A549 (cell line): ENCODE measurements around the gene MGRN1. TPM values are rescaled to one million over a fixed set of nuclear protein-coding genes. Genes with fewer than 3 reads are reported as not detected.
A peak's percentile ranks its signal among the peaks of the same experiment; 100 is the strongest.

Source experiments
- BCL3 ChIP-seq: fragments of >200 bp; sonication (Bioruptor Twin); formaldehyde crosslinking; IDR thresholded peaks from 3 replicates; pipeline ENCODE4 v1.6.1; 2016
- CHD2 ChIP-seq: fragments of 150-350 bp; IDR thresholded peaks from 2 replicates; pipeline ENCODE4 v1.6.1; 2014; ENCODE audit warnings: low read length; ENCODE audit not compliant: partially characterized antibody
- FOSL2 ChIP-seq, 2 experiments: fragments of 450-650 bp in 1 of 2; fragments of >200 bp in 1 of 2; sonication (Bioruptor Twin) in 1 of 2; formaldehyde crosslinking; IDR thresholded peaks; 2 replicates each; pipeline versions ENCODE4 v1.5.0 to v1.6.1; 2016 to 2020; ENCODE audit warnings: mild to moderate bottlenecking in 1 of 2, moderate library complexity in 1 of 2
- GATA3 ChIP-seq: IDR thresholded peaks from 2 replicates; pipeline ENCODE4 v1.6.1; 2012; ENCODE audit warnings: borderline replicate concordance
- HMGXB4 ChIP-seq: fragments of 250-450 bp; sonication (Bioruptor Pico); IDR thresholded peaks from 2 replicates; pipeline ENCODE4 v1.5.0; 2021; ENCODE audit warnings: mild to moderate bottlenecking, moderate library complexity, borderline replicate concordance
- JUN ChIP-seq, 2 experiments: fragments of >200 bp; sonication (Bioruptor Twin); formaldehyde crosslinking; IDR thresholded peaks; 2 replicates in 1 of 2; 3 replicates in 1 of 2; pipeline ENCODE4 v1.6.1; 2016 to 2017
- JUNB ChIP-seq: fragments of >200 bp; sonication (Bioruptor Twin); formaldehyde crosslinking; IDR thresholded peaks from 2 replicates; pipeline ENCODE4 v1.6.1; 2016
- KDM1A ChIP-seq: fragments of 200-600 bp; sonication (generic); IDR thresholded peaks from 2 replicates; pipeline ENCODE4 v1.6.1; 2016; ENCODE audit warnings: low read depth, mild to moderate bottlenecking
- MAFK ChIP-seq: fragments of 450-650 bp; IDR thresholded peaks from 2 replicates; pipeline ENCODE4 v1.6.1; 2014; ENCODE audit not compliant: partially characterized antibody
- MAZ ChIP-seq: fragments of 150-350 bp; IDR thresholded peaks from 2 replicates; pipeline ENCODE4 v1.6.1; 2014; ENCODE audit warnings: antibody characterized with exemption, low read depth, low read length, borderline replicate concordance
- PBX3 ChIP-seq: IDR thresholded peaks from 2 replicates; pipeline ENCODE4 v1.6.1; 2012
- POLR2AphosphoS2 ChIP-seq: conservative IDR thresholded peaks from 2 replicates; pipeline ENCODE4 v1.6.1; 2012; ENCODE audit warnings: low read length, improper control_type of control experiment, inconsistent platforms
- RAD21 ChIP-seq, 2 experiments: fragments of >200 bp in 1 of 2; sonication (Bioruptor Twin) in 1 of 2; formaldehyde crosslinking in 1 of 2; IDR thresholded peaks in 1 of 2; conservative IDR thresholded peaks in 1 of 2; 2 replicates in 1 of 2; 3 replicates in 1 of 2; pipeline ENCODE4 v1.6.1; 2012 to 2018; ENCODE audit warnings: inconsistent platforms in 1 of 2
- RARB ChIP-seq: fragments of 250-450 bp; sonication (Bioruptor Pico); IDR thresholded peaks from 2 replicates; pipeline ENCODE4 v1.8.0; 2021; ENCODE audit warnings: mild to moderate bottlenecking, moderate library complexity
- REST ChIP-seq: fragments of 200-600 bp; sonication (generic); IDR thresholded peaks from 2 replicates; pipeline ENCODE4 v1.6.1; 2016; ENCODE audit warnings: antibody characterized with exemption, mild to moderate bottlenecking, moderate library complexity
- SREBF2 ChIP-seq: fragments of 450-650 bp; IDR thresholded peaks from 2 replicates; pipeline ENCODE4 v1.6.1; 2014; ENCODE audit warnings: mild to moderate bottlenecking, moderate library complexity
- TP53 ChIP-seq: fragments of 250-450 bp; sonication (Bioruptor Pico); IDR thresholded peaks from 2 replicates; pipeline ENCODE4 v1.5.0; 2021; ENCODE audit warnings: mild to moderate bottlenecking, moderate library complexity
- ZFP36 ChIP-seq: fragments of 450-650 bp; IDR thresholded peaks from 2 replicates; pipeline ENCODE4 v1.6.1; 2014; ENCODE audit warnings: borderline replicate concordance; ENCODE audit not compliant: partially characterized antibody
- polyA plus RNA-seq, 4 experiments: library from polyadenylated mRNA; depleted of rRNA in 3 of 4; stranded (reverse); fragments of >200 nt; fragmentation: RNase III in 1 of 4; extraction: RNeasy Plus Mini Kit Qiagen cat#74134 plus additional on column Dnase treatment in 1 of 4; gene quantifications; 2 replicates in 3 of 4; 3 replicates in 1 of 4; pipeline ENCODE4 v1.2.3, GENCODE V29; 2011 to 2017

MGRN1 gene
- polyA plus RNA-seq, 2 of the 4 experiments (the other 2 are of a cell fraction) = 4.3 to 29.9 TPM

GRCh38 chr16:4624827-4625559 is 367 bp downstream of the MGRN1 start (continued):
- TF ChIP-seq REST (no peak), POLR2AphosphoS2 (no peak), PBX3 (0 out of 2 replicates have a peak, but pooled peaks have one; percentile 6), MAFK (no peak), JUNB (no peak), TP53 (CRISPR knock-in tag) (no peak), KDM1A (no peak), RARB (CRISPR knock-in tag) (no peak), BCL3 (peak; percentile 62; the same call in 1 of the 3 replicates), MAZ (no peak), GATA3 (no peak; the same call in 1 of the 2 replicates), FOSL2 (IDR thresholded peaks at IDR 0.05) (no peak), FOSL2 (CRISPR knock-in tag; IDR thresholded peaks at IDR 0.05) (no peak), HMGXB4 (CRISPR knock-in tag) (0 out of 2 replicates have a peak, but pooled peaks have one; percentile 45), ZFP36 (no peak), JUN (IDR thresholded peaks at IDR 0.05) (peak; percentile 67 to 82; a peak in 4 of 5 replicates), CHD2 (no peak), RAD21 (conservative IDR thresholded peaks at IDR 0.05 in 1 of 2, IDR thresholded peaks at IDR 0.05 in 1 of 2) (no peak), SREBF2 (no peak)
